Measurements from ENCODE around the gene KCNJ5. TPM values are rescaled to one million over a fixed set of nuclear protein-coding genes. Genes with fewer than 3 reads are reported as not detected.
A peak's percentile ranks its signal among the peaks of the same experiment; 100 is the strongest.

KCNJ5 gene
- total RNA-seq, 1 experiment from 2014 or later = not detected

DNA sequence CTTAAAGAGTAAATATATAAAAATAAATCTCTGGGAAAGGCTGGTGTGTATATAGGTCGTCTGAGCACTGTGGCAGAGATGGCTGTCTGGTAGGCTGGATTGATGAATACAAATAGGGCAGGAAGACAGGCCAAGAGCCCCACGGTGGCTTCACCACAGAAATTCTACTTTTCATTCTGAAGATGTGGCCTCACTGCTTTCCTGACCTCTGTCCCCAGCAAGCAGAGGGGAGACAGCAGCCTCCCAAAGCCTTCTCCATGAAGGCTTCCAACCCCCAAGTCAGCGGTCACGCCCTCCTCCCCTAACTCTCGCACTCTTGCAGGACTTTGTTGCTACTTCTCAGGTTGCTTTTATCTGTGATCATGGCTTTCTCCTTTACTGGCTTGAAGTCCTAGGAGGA is 13.4 kb upstream of the KCNJ5 start:
- Histone ChIP-seq H3K9me3 (ENCODE audit: low read length) (no peaks in the 10 kb centered on the region), H3K9me2 (replicated peaks; ENCODE audit: insufficient read depth, low read length) (no peaks in the 10 kb centered on the region), H3K27ac (ENCODE audit: low read length) (no peak overlapping the region), H3K79me2 (ENCODE audit: low read length) (no peaks in the 10 kb centered on the region), H3K27me3 (ENCODE audit: low read length) (no peaks in the 10 kb centered on the region), H2AFZ (ENCODE audit: low read length) (no peak overlapping the region), H3K36me3 (ENCODE audit: insufficient read depth, low read length) (no peaks in the 10 kb centered on the region), H3K9ac (ENCODE audit: low read length) (no peak overlapping the region), H3K4me2 (ENCODE audit: low read depth, low read length, poor library complexity, severe bottlenecking) (no peak overlapping the region), H3K4me3 (ENCODE audit: low read length) (no peak overlapping the region), H4K20me1 (ENCODE audit: insufficient read depth, low read depth, low read length) (no peaks in the 10 kb centered on the region), H3K4me1 (ENCODE audit: low read length) (no peaks in the 10 kb centered on the region)
- no peak for DNase-seq

DNA sequence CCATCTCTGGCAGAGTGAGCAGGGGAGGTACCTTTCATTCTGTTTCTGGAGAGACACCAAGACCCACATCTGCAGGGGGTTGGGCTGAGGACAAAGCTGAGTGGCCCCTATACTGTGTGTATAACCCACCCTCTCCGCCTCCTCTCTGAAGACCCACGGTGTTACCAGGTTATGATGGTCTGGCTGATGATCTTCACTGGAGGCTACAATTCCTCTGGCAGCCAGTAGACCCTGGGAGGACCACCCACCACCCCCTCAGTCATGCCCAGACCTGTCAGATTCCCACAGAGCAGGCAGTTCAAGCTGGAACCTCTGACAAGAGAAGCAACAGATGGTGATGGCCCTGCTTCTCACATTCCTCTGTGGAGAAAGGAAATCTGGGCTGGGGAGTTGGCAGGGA is 12.7 kb upstream of the KCNJ5 start:
- Histone ChIP-seq H3K9me3 (ENCODE audit: low read length) (no peaks in the 10 kb centered on the region), H3K36me3 (ENCODE audit: insufficient read depth, low read length) (no peaks in the 10 kb centered on the region), H3K9me2 (replicated peaks; ENCODE audit: insufficient read depth, low read length) (no peaks in the 10 kb centered on the region), H3K4me1 (ENCODE audit: low read length) (no peaks in the 10 kb centered on the region), H3K27me3 (ENCODE audit: low read length) (no peaks in the 10 kb centered on the region), H3K4me3 (ENCODE audit: low read length) (no peak overlapping the region), H4K20me1 (ENCODE audit: insufficient read depth, low read depth, low read length) (no peaks in the 10 kb centered on the region), H3K27ac (ENCODE audit: low read length) (no peak overlapping the region), H3K4me2 (ENCODE audit: low read depth, low read length, poor library complexity, severe bottlenecking) (no peak overlapping the region), H2AFZ (ENCODE audit: low read length) (no peak overlapping the region), H3K79me2 (ENCODE audit: low read length) (no peaks in the 10 kb centered on the region), H3K9ac (ENCODE audit: low read length) (no peak overlapping the region)
- no peak for DNase-seq

DNA sequence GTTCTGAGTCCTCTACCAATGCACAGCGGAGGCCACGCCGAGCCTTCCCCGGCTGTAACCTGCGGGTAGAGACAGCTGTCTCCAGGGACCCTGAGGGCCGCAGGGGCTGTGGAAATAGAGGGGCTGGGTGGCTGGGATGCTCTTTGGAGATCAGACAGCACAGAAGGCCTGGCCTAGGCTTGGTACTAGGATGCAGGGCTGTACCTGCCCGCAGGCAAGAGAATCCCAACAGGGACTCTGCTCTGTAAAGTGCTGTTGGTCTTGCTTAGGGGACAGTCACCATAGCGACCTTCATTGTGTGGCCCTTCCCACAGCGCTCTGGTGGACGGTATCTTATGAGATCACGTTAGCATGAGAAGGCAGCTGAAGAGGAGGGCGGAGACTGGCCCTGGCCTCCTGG is 11.3 kb upstream of the KCNJ5 start:
- no peaks in the 10 kb centered on the region for H3K9me2 ChIP-seq (replicated peaks; ENCODE audit: insufficient read depth, low read length)
- H3K27me3 ChIP-seq (ENCODE audit: low read length) = no peaks in the 10 kb centered on the region

DNA sequence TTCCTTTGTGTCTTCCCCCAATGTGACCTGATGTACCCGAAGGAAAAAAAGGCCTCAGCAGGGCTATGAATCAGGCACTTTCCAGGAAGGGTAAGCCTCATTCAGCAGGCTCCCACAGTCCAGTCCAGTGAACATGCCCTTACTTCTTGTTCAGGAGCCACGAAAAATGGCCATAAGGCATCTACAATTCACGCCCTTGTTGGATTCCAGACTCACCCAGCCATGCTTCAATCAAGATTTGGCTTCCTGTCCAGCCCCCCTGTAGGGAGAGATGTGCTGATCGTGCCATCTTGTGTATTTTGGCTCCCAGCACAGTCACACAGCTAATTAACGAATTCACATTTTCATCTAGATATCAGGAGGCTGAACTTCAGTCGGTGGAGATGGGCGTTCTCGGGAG is 9.9 kb upstream of the KCNJ5 start:
- DNase-seq = no peak
- Histone ChIP-seq H3K36me3 (ENCODE audit: insufficient read depth, low read length) (no peaks in the 10 kb centered on the region), H3K79me2 (ENCODE audit: low read length) (no peaks in the 10 kb centered on the region), H3K9ac (ENCODE audit: low read length) (no peak overlapping the region), H3K4me3 (ENCODE audit: low read length) (no peak overlapping the region), H3K9me2 (replicated peaks; ENCODE audit: insufficient read depth, low read length) (no peaks in the 10 kb centered on the region), H3K27ac (ENCODE audit: low read length) (no peak overlapping the region), H3K4me2 (ENCODE audit: low read depth, low read length, poor library complexity, severe bottlenecking) (no peak overlapping the region), H4K20me1 (ENCODE audit: insufficient read depth, low read depth, low read length) (no peaks in the 10 kb centered on the region), H3K9me3 (ENCODE audit: low read length) (no peaks in the 10 kb centered on the region), H2AFZ (ENCODE audit: low read length) (no peak overlapping the region), H3K27me3 (ENCODE audit: low read length) (no peaks in the 10 kb centered on the region), H3K4me1 (ENCODE audit: low read length) (no peaks in the 10 kb centered on the region)

More for the DNA sequence above, 11.3 kb upstream of the KCNJ5 start:
- no peak overlapping the region for H3K4me3 ChIP-seq (ENCODE audit: low read length)
- H4K20me1 ChIP-seq (ENCODE audit: insufficient read depth, low read depth, low read length) = no peaks in the 10 kb centered on the region
- no peaks in the 10 kb centered on the region for H3K79me2 ChIP-seq (ENCODE audit: low read length)
- no peaks in the 10 kb centered on the region for H3K4me1 ChIP-seq (ENCODE audit: low read length)
- H3K36me3 ChIP-seq (ENCODE audit: insufficient read depth, low read length) = no peaks in the 10 kb centered on the region
- no peak for DNase-seq
- H2AFZ ChIP-seq (ENCODE audit: low read length) = no peak overlapping the region
- H3K4me2 ChIP-seq (ENCODE audit: low read depth, low read length, poor library complexity, severe bottlenecking) = no peak overlapping the region
- no peak overlapping the region for H3K9ac ChIP-seq (ENCODE audit: low read length)
- H3K9me3 ChIP-seq (ENCODE audit: low read length) = no peaks in the 10 kb centered on the region
- H3K27ac ChIP-seq (ENCODE audit: low read length) = no peak overlapping the region

DNA sequence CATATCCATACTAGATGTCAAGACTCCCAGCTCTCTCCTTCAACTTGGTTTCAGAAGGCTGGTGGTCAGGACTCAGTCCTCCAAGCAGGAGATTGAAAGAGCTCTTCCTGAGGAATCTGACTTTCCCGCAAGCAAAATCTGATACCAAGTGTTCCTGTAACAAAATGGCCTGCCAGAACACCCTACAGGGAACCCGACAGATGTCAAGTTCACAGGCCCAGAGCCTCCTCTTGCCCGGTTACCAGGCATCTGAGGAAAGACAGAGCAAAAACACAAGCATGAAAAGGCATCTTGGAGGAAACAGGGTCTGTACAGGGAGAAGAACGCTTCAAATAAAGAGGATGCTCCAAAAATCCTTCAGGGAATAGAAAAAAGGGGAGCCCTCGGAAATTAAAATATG is 8.7 kb upstream of the KCNJ5 start:
- Histone ChIP-seq H3K9me2 (replicated peaks; ENCODE audit: insufficient read depth, low read length) (no peaks in the 10 kb centered on the region), H3K4me2 (ENCODE audit: low read depth, low read length, poor library complexity, severe bottlenecking) (no peak overlapping the region), H3K4me3 (ENCODE audit: low read length) (no peak overlapping the region), H3K9me3 (ENCODE audit: low read length) (no peaks in the 10 kb centered on the region), H3K9ac (ENCODE audit: low read length) (no peak overlapping the region), H3K79me2 (ENCODE audit: low read length) (no peaks in the 10 kb centered on the region), H3K27ac (ENCODE audit: low read length) (no peak overlapping the region), H3K36me3 (ENCODE audit: insufficient read depth, low read length) (no peaks in the 10 kb centered on the region), H2AFZ (ENCODE audit: low read length) (no peak overlapping the region), H3K27me3 (ENCODE audit: low read length) (no peaks in the 10 kb centered on the region), H4K20me1 (ENCODE audit: insufficient read depth, low read depth, low read length) (no peaks in the 10 kb centered on the region), H3K4me1 (ENCODE audit: low read length) (no peaks in the 10 kb centered on the region)
- DNase-seq = no peak

DNA sequence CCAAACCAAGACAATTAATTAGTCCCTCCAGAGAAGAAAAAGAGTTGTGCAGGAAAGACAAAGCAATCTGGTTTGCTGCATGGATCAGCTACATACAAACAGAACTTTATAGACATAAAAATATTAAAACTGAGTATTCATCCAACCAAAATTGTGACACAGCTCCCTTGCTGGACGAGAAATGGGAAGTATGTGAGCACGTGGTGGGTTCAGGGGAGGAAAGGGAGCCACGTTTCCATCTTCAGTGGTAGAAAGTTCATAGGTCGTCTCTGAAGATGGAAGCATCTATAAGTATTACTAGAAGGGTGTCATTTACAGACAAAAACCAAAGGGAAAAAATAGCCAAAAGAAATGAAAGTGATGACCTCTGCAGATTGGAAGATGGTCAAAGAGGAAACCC is 7.1 kb upstream of the KCNJ5 start:
- Histone ChIP-seq H3K4me1 (ENCODE audit: low read length) (no peaks in the 10 kb centered on the region), H3K9me2 (replicated peaks; ENCODE audit: insufficient read depth, low read length) (no peaks in the 10 kb centered on the region), H3K36me3 (ENCODE audit: insufficient read depth, low read length) (no peaks in the 10 kb centered on the region), H3K79me2 (ENCODE audit: low read length) (no peaks in the 10 kb centered on the region), H2AFZ (ENCODE audit: low read length) (no peak overlapping the region), H3K4me3 (ENCODE audit: low read length) (no peak overlapping the region), H3K27ac (ENCODE audit: low read length) (no peak overlapping the region), H3K9ac (ENCODE audit: low read length) (no peak overlapping the region), H3K4me2 (ENCODE audit: low read depth, low read length, poor library complexity, severe bottlenecking) (no peak overlapping the region), H3K27me3 (ENCODE audit: low read length) (no peaks in the 10 kb centered on the region), H3K9me3 (ENCODE audit: low read length) (no peaks in the 10 kb centered on the region), H4K20me1 (ENCODE audit: insufficient read depth, low read depth, low read length) (no peaks in the 10 kb centered on the region)
- DNase-seq = no peak

DNA sequence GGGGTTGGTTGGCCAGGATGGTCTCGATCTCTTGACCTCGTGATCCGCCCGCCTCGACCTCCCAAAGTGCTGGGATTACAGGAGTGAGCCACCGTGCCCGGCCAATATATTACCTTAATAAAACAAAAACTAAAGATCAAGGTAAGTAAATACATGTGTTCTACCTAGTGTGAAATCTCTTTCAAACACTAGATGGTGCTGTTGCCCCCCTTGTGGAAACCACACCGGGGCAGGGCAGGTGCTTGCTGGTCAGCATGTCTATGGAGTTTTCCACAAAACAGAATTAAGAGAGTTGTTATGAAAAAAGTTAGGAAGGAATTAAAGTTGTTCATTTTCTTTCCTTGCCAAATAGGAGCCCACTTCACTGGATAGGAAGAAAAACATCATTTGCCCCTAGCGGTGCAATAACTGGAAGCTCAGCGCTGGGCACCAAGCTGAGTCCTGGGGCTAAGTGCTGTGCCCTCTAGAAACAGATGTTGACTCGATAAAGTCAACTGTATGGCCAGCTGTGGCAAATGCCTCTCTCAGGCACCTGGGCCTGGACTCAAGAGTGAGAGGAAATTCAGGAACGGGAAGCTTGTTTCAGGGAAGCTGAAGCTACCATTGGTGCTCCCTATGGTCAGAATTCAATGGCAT is 6.3 kb upstream of the KCNJ5 start:
- H2AFZ ChIP-seq (ENCODE audit: low read length) = no peak overlapping the region
- no peaks in the 10 kb centered on the region for H3K4me1 ChIP-seq (ENCODE audit: low read length)
- no peak overlapping the region for H3K27ac ChIP-seq (ENCODE audit: low read length)
- H3K4me3 ChIP-seq (ENCODE audit: low read length) = no peak overlapping the region
- H3K36me3 ChIP-seq (ENCODE audit: insufficient read depth, low read length) = no peaks in the 10 kb centered on the region
- peak; percentile 76 for DNase-seq
- no peak overlapping the region for H3K9ac ChIP-seq (ENCODE audit: low read length)
- no peaks in the 10 kb centered on the region for H3K27me3 ChIP-seq (ENCODE audit: low read length)
- no peaks in the 10 kb centered on the region for H4K20me1 ChIP-seq (ENCODE audit: insufficient read depth, low read depth, low read length)
- H3K4me2 ChIP-seq (ENCODE audit: low read depth, low read length, poor library complexity, severe bottlenecking) = no peak overlapping the region
- no peaks in the 10 kb centered on the region for H3K79me2 ChIP-seq (ENCODE audit: low read length)
- no peaks in the 10 kb centered on the region for H3K9me2 ChIP-seq (replicated peaks; ENCODE audit: insufficient read depth, low read length)
- no peaks in the 10 kb centered on the region for H3K9me3 ChIP-seq (ENCODE audit: low read length)

DNA sequence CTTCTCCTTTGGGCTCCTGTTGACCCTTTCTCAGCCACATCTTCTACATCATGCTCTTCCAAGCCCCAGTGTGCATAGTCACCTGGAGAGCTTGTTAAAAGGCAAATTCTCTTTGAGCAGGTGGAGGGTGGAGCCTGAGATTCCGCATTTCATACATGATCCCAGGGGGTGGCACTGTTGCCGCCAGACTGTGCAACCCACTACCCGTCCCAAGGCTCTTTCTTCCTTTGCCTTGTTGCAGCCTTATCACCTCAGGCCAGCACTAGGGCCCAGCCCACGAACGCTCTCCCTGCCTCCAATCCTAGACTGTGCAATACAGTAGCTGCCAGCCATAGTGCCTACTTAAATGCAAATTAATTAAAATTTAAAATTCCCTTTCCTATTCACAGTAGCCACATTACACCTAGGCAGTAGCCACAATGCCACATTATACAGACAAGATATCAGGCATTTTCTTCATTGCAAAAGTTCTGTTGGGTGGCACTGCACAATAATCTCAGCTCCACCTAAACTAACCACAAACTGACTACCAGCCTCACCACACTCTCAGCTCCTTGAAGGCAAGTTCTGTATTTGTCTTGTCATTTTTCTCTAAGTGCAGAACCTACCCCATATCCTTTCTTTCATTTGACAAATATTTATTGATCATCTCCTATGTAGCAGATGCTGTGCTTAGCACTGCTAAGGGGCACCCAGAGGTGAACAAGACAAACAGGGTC is 4.6 kb upstream of the KCNJ5 start:
- no peaks in the 10 kb centered on the region for H3K4me1 ChIP-seq (ENCODE audit: low read length)
- no peaks in the 10 kb centered on the region for H3K36me3 ChIP-seq (ENCODE audit: insufficient read depth, low read length)
- no peak for DNase-seq
- no peak overlapping the region for H3K4me3 ChIP-seq (ENCODE audit: low read length)
- H3K79me2 ChIP-seq (ENCODE audit: low read length) = no peaks in the 10 kb centered on the region
- no peaks in the 10 kb centered on the region for H3K9me3 ChIP-seq (ENCODE audit: low read length)
- H4K20me1 ChIP-seq (ENCODE audit: insufficient read depth, low read depth, low read length) = no peaks in the 10 kb centered on the region
- H3K9me2 ChIP-seq (replicated peaks; ENCODE audit: insufficient read depth, low read length) = no peaks in the 10 kb centered on the region
- H3K9ac ChIP-seq (ENCODE audit: low read length) = no peak overlapping the region
- H3K27ac ChIP-seq (ENCODE audit: low read length) = no peak overlapping the region
- no peak overlapping the region for H2AFZ ChIP-seq (ENCODE audit: low read length)
- no peaks in the 10 kb centered on the region for H3K27me3 ChIP-seq (ENCODE audit: low read length)
- H3K4me2 ChIP-seq (ENCODE audit: low read depth, low read length, poor library complexity, severe bottlenecking) = no peak overlapping the region
